ENCODE results near the gene BNC2.

DNA sequence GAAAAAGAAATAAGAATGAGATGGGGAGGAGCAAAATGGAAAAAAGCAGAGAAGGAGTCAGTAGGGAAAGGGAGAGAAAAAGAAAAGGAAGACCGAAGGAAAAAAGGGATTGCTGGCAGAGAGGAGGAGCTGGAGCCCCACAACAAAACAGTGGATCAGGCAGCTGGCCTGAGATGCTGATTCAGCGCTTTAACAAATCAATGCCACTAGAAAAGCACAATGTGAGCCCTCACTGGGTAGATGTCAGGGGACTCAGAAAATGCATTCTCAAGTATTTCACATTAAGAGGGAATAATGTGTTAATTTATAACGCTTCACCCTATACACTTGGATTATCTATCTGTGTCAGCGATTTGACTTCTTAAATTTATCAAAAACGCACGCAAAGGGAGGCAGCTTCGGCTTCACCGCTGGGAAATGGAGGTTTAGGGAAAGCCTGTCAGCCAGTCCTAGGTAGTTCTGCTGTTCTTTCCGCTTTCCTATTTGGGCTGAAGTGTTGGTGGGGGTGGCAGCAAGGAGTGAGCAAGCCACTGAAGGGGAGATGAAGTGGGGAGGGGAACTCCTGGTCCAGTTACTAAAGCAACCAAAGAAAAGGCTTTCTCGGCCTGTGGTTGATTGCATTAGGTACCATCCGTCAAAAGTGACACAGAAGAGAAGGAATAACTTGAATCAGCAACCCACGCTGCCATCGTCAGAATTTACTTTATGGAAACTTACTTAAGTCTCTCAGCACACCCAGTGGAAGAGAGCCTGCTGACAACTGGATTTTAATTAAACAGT, 161.6 kb downstream of the BNC2 start:
- TF ChIP-seq, protein P1, sequence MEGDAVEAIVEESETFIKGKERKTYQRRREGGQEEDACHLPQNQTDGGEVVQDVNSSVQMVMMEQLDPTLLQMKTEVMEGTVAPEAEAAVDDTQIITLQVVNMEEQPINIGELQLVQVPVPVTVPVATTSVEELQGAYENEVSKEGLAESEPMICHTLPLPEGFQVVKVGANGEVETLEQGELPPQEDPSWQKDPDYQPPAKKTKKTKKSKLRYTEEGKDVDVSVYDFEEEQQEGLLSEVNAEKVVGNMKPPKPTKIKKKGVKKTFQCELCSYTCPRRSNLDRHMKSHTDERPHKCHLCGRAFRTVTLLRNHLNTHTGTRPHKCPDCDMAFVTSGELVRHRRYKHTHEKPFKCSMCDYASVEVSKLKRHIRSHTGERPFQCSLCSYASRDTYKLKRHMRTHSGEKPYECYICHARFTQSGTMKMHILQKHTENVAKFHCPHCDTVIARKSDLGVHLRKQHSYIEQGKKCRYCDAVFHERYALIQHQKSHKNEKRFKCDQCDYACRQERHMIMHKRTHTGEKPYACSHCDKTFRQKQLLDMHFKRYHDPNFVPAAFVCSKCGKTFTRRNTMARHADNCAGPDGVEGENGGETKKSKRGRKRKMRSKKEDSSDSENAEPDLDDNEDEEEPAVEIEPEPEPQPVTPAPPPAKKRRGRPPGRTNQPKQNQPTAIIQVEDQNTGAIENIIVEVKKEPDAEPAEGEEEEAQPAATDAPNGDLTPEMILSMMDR (IDR thresholded peaks at IDR 0.05) = no peak
- TF ChIP-seq POLR2AphosphoS5 (IDR thresholded peaks at IDR 0.05; ENCODE audit: low read depth, low read length) (no peak), REST (IDR thresholded peaks at IDR 0.05; ENCODE audit: insufficient read depth in 1 of 2, low read depth in 2 of 2, low read length in 1 of 2) (no peak), TCF7L2 (IDR thresholded peaks at IDR 0.05; ENCODE audit: low read depth, low read length) (no peak), SIN3A (IDR thresholded peaks at IDR 0.05; ENCODE audit: borderline replicate concordance, insufficient read depth, low read depth, low read length) (no peak)

Data from Panc1 (cell line).